Right atrium auricular region (tissue), 2 donors: ENCODE results near the gene TTC28. TPM values are rescaled to one million over a fixed set of nuclear protein-coding genes. Genes with fewer than 3 reads are reported as not detected.

Source experiments
- DNase-seq: peaks from one replicate; pipeline ENCODE4 v3.0.0-alpha.2; 2019; ENCODE audit warnings: low spot score
- H3K27ac ChIP-seq, 2 donors: fragments of 200-600 bp; sonication (generic); 1 replicate in 1 of 2; 2 replicates in 1 of 2; pipeline ENCODE4 v1.5.1; 2016 to 2019
- H3K27me3 ChIP-seq, 2 donors: fragments of 200-600 bp; sonication (generic); one replicate each; pipeline versions ENCODE4 v1.5.1 to v1.6.0; 2017 to 2019
- H3K36me3 ChIP-seq: fragments of 200-600 bp; sonication (generic); one replicate; pipeline ENCODE4 v1.5.1; 2016
- H3K4me1 ChIP-seq, 2 donors: fragments of 200-600 bp; sonication (generic); one replicate each; pipeline versions ENCODE4 v1.5.1 to v1.6.0; 2017 to 2019
- H3K4me3 ChIP-seq, 2 donors: fragments of 200-600 bp; sonication (generic); 1 replicate in 1 of 2; 2 replicates in 1 of 2; pipeline ENCODE4 v1.5.1; 2017 to 2019; ENCODE audit warnings: mild to moderate bottlenecking in 1 of 2, moderate library complexity in 1 of 2
- H3K9me3 ChIP-seq, 2 donors: fragments of 200-600 bp; sonication (generic); one replicate each; pipeline ENCODE4 v1.5.1; 2019
- CTCF ChIP-seq, 2 donors: fragments of 200-600 bp; sonication (generic); IDR thresholded peaks; one replicate each; pipeline ENCODE4 v1.5.1; 2019; ENCODE audit warnings: antibody characterized with exemption in 2 of 2
- total RNA-seq, 2 donors: library from RNA; depleted of rRNA; stranded (reverse); fragments of >200 nt; gene quantifications; one replicate each; pipeline ENCODE4 v1.1.0, GENCODE V29; 2016

TTC28 gene
- total RNA-seq, 2 donors from 2014 or later = 22.1 to 22.3 TPM

GRCh38 chr22:28332410-28332809 lies 347.2 kb downstream of the TTC28 start:
- H3K4me3 ChIP-seq = no peak overlapping the region
- no peaks in the 10 kb centered on the region for H3K27me3 ChIP-seq
- H3K4me1 ChIP-seq = no peaks in the 10 kb centered on the region
- H3K36me3 ChIP-seq = no peaks in the 10 kb centered on the region
- DNase-seq = no peak
- no peak for TF ChIP-seq CTCF (IDR thresholded peaks at IDR 0.05)
- no peaks in the 10 kb centered on the region for H3K9me3 ChIP-seq
- no peak overlapping the region for H3K27ac ChIP-seq

DNA sequence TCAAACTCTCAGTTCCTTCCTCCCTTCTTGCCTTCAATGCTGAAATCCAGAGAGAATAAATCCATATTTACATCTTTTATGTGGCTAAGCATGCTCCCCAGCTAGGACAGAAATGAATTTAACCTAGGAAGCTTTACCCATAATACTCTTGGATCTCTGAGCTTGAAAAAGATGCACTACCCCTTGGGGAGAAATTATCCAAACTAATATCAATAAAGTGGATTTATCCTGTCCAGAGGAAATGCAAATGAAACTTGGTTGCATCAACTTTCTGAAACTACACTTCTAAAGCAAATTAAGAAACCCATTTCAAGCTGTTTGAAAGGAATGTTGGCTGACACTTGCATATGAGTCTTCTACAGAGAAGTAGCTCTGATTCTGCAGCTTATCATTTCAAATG lies 347.9 kb downstream of the TTC28 start:
- Histone ChIP-seq H3K27ac (no peak overlapping the region), H3K4me1 (no peaks in the 10 kb centered on the region), H3K27me3 (no peaks in the 10 kb centered on the region), H3K4me3 (no peak overlapping the region), H3K36me3 (no peaks in the 10 kb centered on the region), H3K9me3 (no peaks in the 10 kb centered on the region)
- no peak for DNase-seq
- no peak for TF ChIP-seq CTCF (IDR thresholded peaks at IDR 0.05)

GRCh38 chr22:28329186-28330073 lies 350.2 kb downstream of the TTC28 start:
- H3K27ac ChIP-seq = no peak overlapping the region
- no peak for TF ChIP-seq CTCF (IDR thresholded peaks at IDR 0.05)
- DNase-seq = no peak
- no peaks in the 10 kb centered on the region for H3K27me3 ChIP-seq
- H3K9me3 ChIP-seq = no peaks in the 10 kb centered on the region
- H3K36me3 ChIP-seq = no peaks in the 10 kb centered on the region
- no peak overlapping the region for H3K4me3 ChIP-seq
- H3K4me1 ChIP-seq = no peaks in the 10 kb centered on the region

- H3K4me3 ChIP-seq = no peak overlapping the region
- no peak for TF ChIP-seq CTCF (IDR thresholded peaks at IDR 0.05)
These were observed 350.9 kb downstream of the TTC28 start for GRCh38 chr22:28328756-28329155.

DNA sequence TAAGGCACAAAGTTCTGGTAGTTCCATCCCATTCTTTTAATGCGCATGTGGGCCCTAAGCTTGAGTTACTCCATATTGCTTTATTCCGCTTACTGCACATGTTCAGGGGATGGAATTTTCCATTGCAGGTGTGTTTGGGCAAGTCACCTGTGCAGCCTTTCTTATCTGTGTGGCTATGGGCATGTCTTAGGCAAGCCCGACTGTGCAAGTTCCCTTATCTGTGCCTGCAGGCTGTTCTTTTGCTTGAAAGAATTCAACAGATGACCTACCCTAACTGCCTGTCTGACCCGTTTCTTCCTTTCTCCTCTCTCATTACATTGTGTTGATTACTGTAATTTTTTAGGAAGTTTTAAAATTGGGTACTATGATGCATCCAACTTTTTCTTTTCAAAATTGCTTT lies 363.6 kb downstream of the TTC28 start:
- DNase-seq = no peak
- Histone ChIP-seq H3K27me3 (no peaks in the 10 kb centered on the region), H3K4me3 (no peak overlapping the region), H3K36me3 (no peaks in the 10 kb centered on the region), H3K9me3 (no peaks in the 10 kb centered on the region), H3K4me1 (no peaks in the 10 kb centered on the region), H3K27ac (no peak overlapping the region)
- TF ChIP-seq CTCF (IDR thresholded peaks at IDR 0.05) = no peak

More at GRCh38 chr22:28328756-28329155, 350.9 kb downstream of the TTC28 start:
- H3K36me3 ChIP-seq = no peaks in the 10 kb centered on the region
- no peaks in the 10 kb centered on the region for H3K9me3 ChIP-seq
- no peaks in the 10 kb centered on the region for H3K27me3 ChIP-seq
- no peak for DNase-seq
- H3K27ac ChIP-seq = no peak overlapping the region
- no peaks in the 10 kb centered on the region for H3K4me1 ChIP-seq
